ENCODE measurements around the gene CLDN17.

Gene CLDN17

GRCh38 chr21:30153697-30154340, 12.8 kb downstream of the CLDN17 start:
- no peaks in the 10 kb centered on the region for H3K27me3 Mint-ChIP-seq

GRCh38 chr21:30152792-30153191, 13.8 kb downstream of the CLDN17 start:
- Mint-ChIP-seq H3K4me3 (no peak overlapping the region), H3K36me3 (no peaks in the 10 kb centered on the region), H3K4me1 (no peaks in the 10 kb centered on the region), H3K27ac (no peak overlapping the region), H3K9me3 (no peaks in the 10 kb centered on the region), H3K27me3 (no peaks in the 10 kb centered on the region)

More at GRCh38 chr21:30153697-30154340, 12.8 kb downstream of the CLDN17 start:
- H3K27ac Mint-ChIP-seq, result no peak overlapping the region
- H3K4me1 Mint-ChIP-seq, result no peaks in the 10 kb centered on the region
- no peak overlapping the region for H3K4me3 Mint-ChIP-seq
- H3K9me3 Mint-ChIP-seq, result no peaks in the 10 kb centered on the region
- no peaks in the 10 kb centered on the region for H3K36me3 Mint-ChIP-seq

- no peaks in the 10 kb centered on the region for H3K36me3 Mint-ChIP-seq
- no peak overlapping the region for H3K4me3 Mint-ChIP-seq
These were observed 17.7 kb downstream of the CLDN17 start for GRCh38 chr21:30148906-30149305.

GRCh38 chr21:30146558-30147282, 19.9 kb downstream of the CLDN17 start:
- Mint-ChIP-seq H3K9me3 (peaks cover 5% of the 10 kb centered on the region), H3K4me3 (no peak overlapping the region), H3K27me3 (no peaks in the 10 kb centered on the region), H3K27ac (no peak overlapping the region), H3K4me1 (no peaks in the 10 kb centered on the region), H3K36me3 (no peaks in the 10 kb centered on the region)

More at GRCh38 chr21:30148906-30149305, 17.7 kb downstream of the CLDN17 start:
- Mint-ChIP-seq H3K4me1 (no peaks in the 10 kb centered on the region), H3K27ac (no peak overlapping the region), H3K27me3 (no peaks in the 10 kb centered on the region), H3K9me3 (no peaks in the 10 kb centered on the region)

- Mint-ChIP-seq H3K9me3 (peaks cover 5% of the 10 kb centered on the region), H3K27me3 (peaks cover 4% of the 10 kb centered on the region), H3K4me1 (no peaks in the 10 kb centered on the region), H3K4me3 (no peak overlapping the region), H3K36me3 (no peaks in the 10 kb centered on the region), H3K27ac (no peak overlapping the region)
These were observed 28.1 kb downstream of the CLDN17 start for GRCh38 chr21:30138483-30138882.

GRCh38 chr21:30129246-30129645, 37.4 kb downstream of the CLDN17 start:
- Mint-ChIP-seq H3K27me3 (peaks cover 3% of the 10 kb centered on the region), H3K4me1 (no peaks in the 10 kb centered on the region), H3K27ac (no peak overlapping the region), H3K36me3 (no peaks in the 10 kb centered on the region), H3K9me3 (peaks cover 6% of the 10 kb centered on the region), H3K4me3 (no peak overlapping the region)

GRCh38 chr21:30126576-30126975, 40.0 kb downstream of the CLDN17 start:
- no peak overlapping the region for H3K27ac Mint-ChIP-seq
- H3K4me1 Mint-ChIP-seq, result no peaks in the 10 kb centered on the region
- no peaks in the 10 kb centered on the region for H3K36me3 Mint-ChIP-seq
- H3K27me3 Mint-ChIP-seq, result peaks cover 3% of the 10 kb centered on the region
- peaks cover 6% of the 10 kb centered on the region for H3K9me3 Mint-ChIP-seq
- H3K4me3 Mint-ChIP-seq, result no peak overlapping the region

GRCh38 chr21:30117631-30118030, 49.0 kb downstream of the CLDN17 start:
- Mint-ChIP-seq H3K36me3 (no peaks in the 10 kb centered on the region), H3K27ac (no peak overlapping the region), H3K9me3 (peaks cover 5% of the 10 kb centered on the region), H3K27me3 (no peaks in the 10 kb centered on the region), H3K4me1 (no peaks in the 10 kb centered on the region), H3K4me3 (no peak overlapping the region)

- H3K27ac Mint-ChIP-seq, result no peak overlapping the region
- no peaks in the 10 kb centered on the region for H3K36me3 Mint-ChIP-seq
- H3K4me3 Mint-ChIP-seq, result no peak overlapping the region
These were observed 50.1 kb downstream of the CLDN17 start for GRCh38 chr21:30116479-30116878.

More at GRCh38 chr21:30116479-30116878, 50.1 kb downstream of the CLDN17 start:
- no peaks in the 10 kb centered on the region for H3K4me1 Mint-ChIP-seq
- no peaks in the 10 kb centered on the region for H3K27me3 Mint-ChIP-seq
- H3K9me3 Mint-ChIP-seq, result peaks cover 5% of the 10 kb centered on the region
